Measurements from ENCODE around the gene IQSEC1.

IQSEC1 gene

DNA sequence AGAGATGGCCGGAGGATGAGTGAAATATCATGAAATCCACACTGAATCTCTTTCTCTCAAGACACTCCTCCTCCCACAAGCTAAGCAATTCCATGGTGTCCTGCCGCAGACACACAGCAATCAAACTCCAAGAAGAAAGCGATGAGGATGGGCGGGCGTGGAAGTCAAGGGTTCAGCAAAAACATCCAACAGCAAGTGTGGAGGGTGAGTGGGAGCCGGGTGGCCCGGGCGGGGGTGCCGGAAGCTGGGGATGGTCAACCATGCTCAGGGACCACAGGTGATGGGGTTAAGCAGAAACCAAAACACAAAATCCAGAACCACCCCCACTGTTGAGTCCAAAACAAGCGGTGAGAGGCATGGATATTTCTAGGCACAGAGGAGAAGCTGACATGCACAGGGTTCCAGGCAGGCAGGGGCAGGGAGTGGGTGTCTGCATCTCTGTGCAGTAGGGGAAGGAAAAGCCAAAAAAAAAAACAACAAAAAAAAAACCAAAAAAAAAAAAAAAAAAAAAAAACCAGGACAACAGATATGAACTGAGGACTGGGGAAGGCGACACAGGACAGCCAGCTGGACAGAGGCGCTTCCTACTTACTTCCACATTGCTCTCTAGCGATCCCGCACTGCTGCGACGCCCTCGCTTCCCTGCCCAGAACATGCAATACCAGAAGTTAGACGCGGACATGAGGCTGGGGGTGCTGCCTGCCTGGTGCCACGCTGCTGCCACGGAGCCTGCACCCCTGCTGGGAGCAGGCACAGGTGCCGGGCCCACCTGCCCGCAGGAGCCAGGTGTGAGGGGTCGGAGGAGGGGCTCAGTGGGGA is 170.8 kb downstream of the IQSEC1 start:
- Histone ChIP-seq H3K4me1 (ENCODE audit: insufficient read depth, poor library complexity, severe bottlenecking) (peaks cover 3% of the 10 kb centered on the region), H3K27me3 (ENCODE audit: insufficient read depth, poor library complexity, severe bottlenecking) (no peaks in the 10 kb centered on the region), H3K27ac (ENCODE audit: poor library complexity, severe bottlenecking) (no peak overlapping the region), H3K9me3 (ENCODE audit: severe bottlenecking) (no peaks in the 10 kb centered on the region), H3K4me3 (ENCODE audit: severe bottlenecking) (no peak overlapping the region), H3K36me3 (ENCODE audit: low read depth) (no peaks in the 10 kb centered on the region)
- TF ChIP-seq, protein P1, sequence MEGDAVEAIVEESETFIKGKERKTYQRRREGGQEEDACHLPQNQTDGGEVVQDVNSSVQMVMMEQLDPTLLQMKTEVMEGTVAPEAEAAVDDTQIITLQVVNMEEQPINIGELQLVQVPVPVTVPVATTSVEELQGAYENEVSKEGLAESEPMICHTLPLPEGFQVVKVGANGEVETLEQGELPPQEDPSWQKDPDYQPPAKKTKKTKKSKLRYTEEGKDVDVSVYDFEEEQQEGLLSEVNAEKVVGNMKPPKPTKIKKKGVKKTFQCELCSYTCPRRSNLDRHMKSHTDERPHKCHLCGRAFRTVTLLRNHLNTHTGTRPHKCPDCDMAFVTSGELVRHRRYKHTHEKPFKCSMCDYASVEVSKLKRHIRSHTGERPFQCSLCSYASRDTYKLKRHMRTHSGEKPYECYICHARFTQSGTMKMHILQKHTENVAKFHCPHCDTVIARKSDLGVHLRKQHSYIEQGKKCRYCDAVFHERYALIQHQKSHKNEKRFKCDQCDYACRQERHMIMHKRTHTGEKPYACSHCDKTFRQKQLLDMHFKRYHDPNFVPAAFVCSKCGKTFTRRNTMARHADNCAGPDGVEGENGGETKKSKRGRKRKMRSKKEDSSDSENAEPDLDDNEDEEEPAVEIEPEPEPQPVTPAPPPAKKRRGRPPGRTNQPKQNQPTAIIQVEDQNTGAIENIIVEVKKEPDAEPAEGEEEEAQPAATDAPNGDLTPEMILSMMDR (IDR thresholded peaks at IDR 0.05; ENCODE audit: poor library complexity, severe bottlenecking): no peak
- DNase-seq (ENCODE audit: low spot score) (no peak), ATAC-seq (ENCODE audit: low read depth) (no peak)

DNA sequence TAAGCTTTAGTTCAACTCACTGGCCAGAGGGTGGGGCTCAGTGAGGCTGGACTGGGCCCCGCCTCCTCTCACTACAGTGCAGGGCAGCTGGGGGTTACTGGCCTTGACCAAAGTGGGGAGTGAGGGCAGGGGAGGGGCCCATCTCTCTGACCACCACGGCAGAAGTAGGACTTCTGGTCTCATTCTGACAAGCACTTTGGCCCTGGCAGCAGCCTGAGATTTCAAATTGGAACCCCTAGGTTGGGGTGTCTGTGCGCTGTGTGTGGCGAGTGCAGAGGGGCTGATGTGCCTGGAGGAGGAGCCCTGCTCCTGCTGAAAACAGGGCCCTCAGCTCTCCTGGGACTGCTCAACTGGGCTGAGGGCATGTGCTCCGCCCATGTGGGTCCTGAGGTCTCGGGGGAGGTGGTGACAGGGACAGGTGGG is 171.6 kb downstream of the IQSEC1 start:
- no peak overlapping the region for H3K27ac ChIP-seq (ENCODE audit: poor library complexity, severe bottlenecking)
- H3K4me3 ChIP-seq (ENCODE audit: severe bottlenecking): no peak overlapping the region
- H3K4me1 ChIP-seq (ENCODE audit: insufficient read depth, poor library complexity, severe bottlenecking): peaks cover 6% of the 10 kb centered on the region
- H3K36me3 ChIP-seq (ENCODE audit: low read depth): no peaks in the 10 kb centered on the region
- DNase-seq (ENCODE audit: low spot score) (no peak), ATAC-seq (ENCODE audit: low read depth) (no peak)
- TF ChIP-seq, protein P1 (IDR thresholded peaks at IDR 0.05; ENCODE audit: poor library complexity, severe bottlenecking): no peak
- H3K9me3 ChIP-seq (ENCODE audit: severe bottlenecking): no peaks in the 10 kb centered on the region
- H3K27me3 ChIP-seq (ENCODE audit: insufficient read depth, poor library complexity, severe bottlenecking): no peaks in the 10 kb centered on the region

DNA sequence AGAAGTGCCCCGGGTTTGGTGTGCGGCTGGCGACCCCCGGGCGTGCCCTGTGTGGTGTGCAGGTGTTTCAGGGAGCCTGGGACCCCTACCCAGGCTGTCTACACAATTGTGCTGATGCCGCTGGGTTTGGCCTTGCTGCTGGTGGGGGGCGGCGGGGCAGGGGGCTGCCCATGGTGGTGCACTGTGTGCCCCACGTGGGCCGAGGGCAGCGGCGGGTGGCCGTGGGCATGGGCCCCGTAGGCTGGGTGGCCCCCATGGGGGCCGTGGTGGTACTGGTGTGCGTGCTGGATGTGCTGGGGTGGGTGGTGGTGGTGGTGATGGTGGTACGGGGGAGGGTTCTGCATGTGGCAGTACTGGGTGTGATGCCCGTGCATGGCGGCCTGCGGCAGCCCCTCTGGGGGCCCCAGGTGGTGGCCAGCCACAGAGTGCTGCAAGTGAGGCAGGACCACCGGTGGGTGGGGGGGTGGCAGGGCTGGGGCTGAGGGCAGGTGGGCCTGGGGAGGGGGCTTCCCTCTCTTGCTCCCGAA is 172.3 kb downstream of the IQSEC1 start:
- ATAC-seq (ENCODE audit: low read depth): no peak
- H3K27me3 ChIP-seq (ENCODE audit: insufficient read depth, poor library complexity, severe bottlenecking): no peaks in the 10 kb centered on the region
- TF ChIP-seq, protein P1 (IDR thresholded peaks at IDR 0.05; ENCODE audit: poor library complexity, severe bottlenecking): no peak
- no peak for DNase-seq (ENCODE audit: low spot score)
- no peaks in the 10 kb centered on the region for H3K36me3 ChIP-seq (ENCODE audit: low read depth)
- no peaks in the 10 kb centered on the region for H3K9me3 ChIP-seq (ENCODE audit: severe bottlenecking)
- H3K4me3 ChIP-seq (ENCODE audit: severe bottlenecking): no peak overlapping the region
- peaks cover 6% of the 10 kb centered on the region for H3K4me1 ChIP-seq (ENCODE audit: insufficient read depth, poor library complexity, severe bottlenecking)
- H3K27ac ChIP-seq (ENCODE audit: poor library complexity, severe bottlenecking): no peak overlapping the region

DNA sequence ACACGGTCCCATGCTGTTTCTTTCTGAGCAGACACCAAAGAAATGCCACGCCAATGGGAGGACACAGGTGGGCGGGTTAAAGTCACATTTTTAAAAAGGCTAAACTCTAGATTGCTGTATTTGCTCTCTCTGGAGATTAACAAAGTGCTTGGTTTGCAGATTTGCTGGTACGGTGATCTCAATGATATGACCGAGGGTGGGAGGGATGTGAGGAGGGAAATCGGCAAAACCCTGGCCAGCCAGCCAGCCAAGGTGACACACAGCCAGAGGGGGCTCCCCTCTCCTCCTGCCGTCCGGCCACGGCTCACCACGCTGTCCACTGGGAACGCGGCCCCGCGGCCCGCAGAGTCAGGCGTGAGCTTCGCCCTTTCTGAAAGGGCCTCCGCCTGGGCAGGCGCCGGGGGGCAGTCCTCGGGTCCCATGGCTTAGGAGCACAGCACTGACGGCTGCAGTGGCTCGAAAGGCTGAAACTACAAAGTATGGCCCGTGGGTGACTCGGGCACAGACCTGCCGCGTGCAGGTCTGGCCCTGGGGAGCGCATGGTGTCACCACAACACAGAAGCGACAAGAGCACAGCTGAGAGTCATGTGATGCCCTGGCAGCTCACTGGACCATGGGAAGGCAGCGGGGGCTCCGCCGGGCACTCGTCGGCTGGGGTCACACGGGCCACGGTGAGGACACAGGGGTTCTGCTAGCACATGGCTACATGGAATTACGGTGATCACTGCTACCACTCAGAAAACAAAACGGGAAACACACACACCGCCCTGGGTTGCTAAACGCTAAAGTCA is 174.1 kb downstream of the IQSEC1 start:
- ATAC-seq (ENCODE audit: low read depth): no peak
- no peak overlapping the region for H3K27ac ChIP-seq (ENCODE audit: poor library complexity, severe bottlenecking)
- no peak for DNase-seq (ENCODE audit: low spot score)
- H3K36me3 ChIP-seq (ENCODE audit: low read depth): no peaks in the 10 kb centered on the region
- H3K4me3 ChIP-seq (ENCODE audit: severe bottlenecking): no peak overlapping the region
- H3K4me1 ChIP-seq (ENCODE audit: insufficient read depth, poor library complexity, severe bottlenecking): peaks cover 6% of the 10 kb centered on the region
- no peaks in the 10 kb centered on the region for H3K9me3 ChIP-seq (ENCODE audit: severe bottlenecking)
- no peaks in the 10 kb centered on the region for H3K27me3 ChIP-seq (ENCODE audit: insufficient read depth, poor library complexity, severe bottlenecking)
- TF ChIP-seq, protein P1 (IDR thresholded peaks at IDR 0.05; ENCODE audit: poor library complexity, severe bottlenecking): no peak

All from RWPE2 (cell line).